GM13977 (cell line): ENCODE data around the gene C2orf15.

Experiments used
- DNase-seq: peaks from one replicate; pipeline ENCODE4 v3.0.0; 2012; ENCODE audit warnings: low spot score
- CTCF ChIP-seq: IDR thresholded peaks from 2 replicates; pipeline ENCODE4 v1.5.1; 2012; ENCODE audit warnings: mild to moderate bottlenecking, control low read depth; ENCODE audit not compliant: insufficient read depth; ENCODE audit errors: extremely low read depth, missing control alignments
- in situ Hi-C: fragments of 300-500 bp; cut with MboI; formaldehyde crosslinking; loops from one replicate; pipeline ENCODE4 v1.12.0; 2022; ENCODE audit warnings: low sequenced_read_pairs, low pct_unique_long_range_greater_than_20kb, mixed read lengths, inconsistent platforms; ENCODE audit not compliant: unreplicated experiment

C2orf15 gene

DNA sequence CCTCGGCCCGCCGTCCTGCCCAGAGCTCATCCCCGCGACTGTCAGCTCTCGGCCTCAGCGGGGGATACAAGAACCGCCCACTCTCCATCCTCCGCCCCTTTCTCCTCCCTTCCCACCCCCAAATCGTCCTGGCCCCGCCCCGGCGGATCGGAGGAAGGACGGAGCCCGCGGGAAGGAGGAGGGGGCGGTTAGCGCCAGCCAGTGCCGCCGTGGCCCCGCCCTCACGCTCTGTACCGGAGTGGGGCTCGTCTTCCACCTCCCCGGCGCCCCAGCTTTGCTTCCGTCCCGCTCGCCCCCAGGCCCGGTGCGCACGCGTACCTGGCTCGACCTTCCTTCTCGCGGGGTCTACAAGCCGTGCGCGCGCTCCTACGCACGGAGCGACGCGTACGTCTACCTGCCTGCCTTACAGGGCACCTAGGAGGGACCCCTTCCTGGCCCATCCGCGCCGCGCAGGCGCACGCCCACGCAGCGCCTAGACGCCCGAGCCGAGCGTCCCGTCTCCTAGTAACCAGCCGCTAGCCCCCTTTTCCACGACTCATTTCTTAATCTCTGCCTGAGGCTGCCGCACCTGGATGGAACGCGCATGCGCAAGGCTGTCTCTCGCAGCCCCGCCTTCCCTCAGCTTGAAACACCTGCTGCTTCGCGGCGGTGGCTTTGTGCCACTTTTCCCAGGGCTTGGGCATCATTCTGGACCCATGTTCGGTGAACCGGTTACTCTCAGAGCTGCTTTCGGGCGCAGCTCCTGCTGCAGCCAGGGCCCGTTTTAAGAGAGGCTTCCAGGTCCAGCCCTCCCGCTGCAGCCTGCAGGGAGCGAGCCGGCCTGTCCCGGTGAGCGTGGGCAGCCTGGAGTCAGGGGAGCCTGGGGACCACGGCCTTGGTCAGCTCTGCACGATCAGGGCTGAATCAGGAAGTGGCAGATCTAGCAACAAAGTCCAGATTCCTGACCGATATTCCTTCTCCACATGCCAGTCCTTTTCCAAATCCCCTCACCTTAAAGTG, at the start of gene C2orf15:
Gene C2orf15, plus strand, starts transcription at position 598 of the 999 bp plus-strand sequence. CDS start 8,852 bp downstream, outside the sequence.
- peak; percentile 92 for DNase-seq
- TF ChIP-seq CTCF = no peak
- in situ Hi-C loops = no loop called here

GRCh38 chr2:99096728-99097127, 44.8 kb upstream of the C2orf15 start:
- TF ChIP-seq CTCF = no peak
- in situ Hi-C loops = no loop called here
- no peak for DNase-seq

GRCh38 chr2:99101697-99102096, 39.8 kb upstream of the C2orf15 start:
- in situ Hi-C loops = no loop called here
- no peak for DNase-seq
- no peak for TF ChIP-seq CTCF

DNA sequence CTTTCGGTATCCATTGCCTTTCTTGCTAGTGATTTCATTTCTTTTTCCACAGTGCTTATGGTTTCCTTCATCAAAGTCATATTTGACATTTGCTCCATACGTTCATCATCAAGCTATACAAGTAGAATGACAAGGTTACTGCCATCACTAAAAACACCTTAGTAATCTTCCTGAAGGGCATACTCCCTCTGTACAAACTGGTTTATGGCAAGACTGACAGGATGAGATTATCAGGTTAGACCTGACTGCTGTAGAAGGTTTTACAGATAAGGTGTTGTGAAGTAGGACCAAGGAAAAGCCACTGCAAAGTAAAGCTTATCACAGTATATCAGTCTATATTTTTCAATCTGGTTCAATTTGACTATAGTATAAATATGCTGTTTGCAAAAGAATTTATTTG, 37.5 kb upstream of the C2orf15 start:
- TF ChIP-seq CTCF = no peak
- no peak for DNase-seq
- in situ Hi-C loops = no loop called here

DNA sequence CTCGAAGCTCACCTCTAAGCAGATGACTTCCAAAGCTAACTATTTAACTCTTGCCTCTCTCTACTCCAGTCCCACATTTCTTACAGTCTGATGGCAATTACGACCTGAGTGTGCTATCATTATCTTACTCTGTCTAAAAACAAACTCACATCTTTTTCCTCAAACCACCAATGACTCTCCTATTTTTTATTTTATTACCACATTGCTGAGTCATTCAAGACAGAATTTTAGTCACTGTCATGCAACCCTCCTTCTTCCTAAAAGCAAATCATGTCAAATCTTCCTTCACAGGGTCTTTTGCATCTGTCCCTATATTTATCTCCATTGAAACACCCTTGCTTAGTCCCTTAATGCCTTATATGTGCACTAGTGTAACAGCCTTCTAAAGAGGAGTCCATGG, 34.6 kb upstream of the C2orf15 start:
- no peak for DNase-seq
- TF ChIP-seq CTCF = no peak

DNA sequence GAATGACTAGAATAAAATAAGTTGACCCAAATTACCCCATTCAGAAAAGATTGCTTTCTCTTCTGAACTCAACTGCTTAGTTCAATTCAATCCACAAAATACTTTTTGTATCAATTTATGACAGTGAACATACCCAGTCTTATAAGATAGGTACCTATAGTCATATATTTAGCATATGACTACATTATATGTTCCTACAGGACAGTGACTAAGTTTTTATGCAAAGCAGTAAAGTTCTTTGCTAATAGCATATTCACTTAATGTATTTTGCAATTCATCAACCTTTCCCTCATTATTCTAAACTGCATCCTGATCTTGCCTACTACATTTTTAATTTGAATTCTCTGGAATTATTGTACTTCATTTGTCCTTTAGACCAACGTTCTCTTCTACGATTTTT, 30.3 kb upstream of the C2orf15 start:
- TF ChIP-seq CTCF = no peak
- DNase-seq = no peak
- in situ Hi-C loops = no loop called here

More for the DNA sequence above, 34.6 kb upstream of the C2orf15 start:
- in situ Hi-C loops = no loop called here
